ENCODE measurements around the gene BRSK1.

The BRSK1 gene

DNA sequence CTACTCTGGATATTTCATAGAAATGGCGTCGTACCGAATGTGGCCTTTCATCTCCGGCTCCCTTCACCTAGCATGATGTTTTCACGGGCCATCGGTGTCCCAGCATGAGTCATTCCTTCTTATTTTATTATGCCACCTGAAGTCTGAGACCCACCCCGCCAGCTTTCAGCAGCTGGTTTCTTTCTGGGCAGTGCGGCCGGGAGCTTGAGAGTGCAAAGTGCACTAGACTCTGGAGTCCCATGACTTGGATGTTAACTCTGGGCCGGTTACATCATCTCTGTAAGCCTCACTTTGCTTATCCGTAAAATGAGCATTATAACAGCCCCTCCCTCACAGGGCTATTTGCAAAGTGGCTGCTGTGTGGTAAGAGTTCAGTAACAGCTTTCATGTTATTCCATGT, 50.1 kb downstream of the BRSK1 start:
- Mint-ChIP-seq H3K4me1 (peaks cover 5 to 7% of the 10 kb centered on the region in 2 donors), H3K4me3 (no peak overlapping the region), H3K27ac (no peak overlapping the region), H3K9me3 (no peaks in the 10 kb centered on the region), H3K36me3 (no peaks in the 10 kb centered on the region), H3K27me3 (peaks cover 34 to 36% of the 10 kb centered on the region in 2 donors)
- DNase-seq (no peak), ATAC-seq (replicated peaks) (no peak)

DNA sequence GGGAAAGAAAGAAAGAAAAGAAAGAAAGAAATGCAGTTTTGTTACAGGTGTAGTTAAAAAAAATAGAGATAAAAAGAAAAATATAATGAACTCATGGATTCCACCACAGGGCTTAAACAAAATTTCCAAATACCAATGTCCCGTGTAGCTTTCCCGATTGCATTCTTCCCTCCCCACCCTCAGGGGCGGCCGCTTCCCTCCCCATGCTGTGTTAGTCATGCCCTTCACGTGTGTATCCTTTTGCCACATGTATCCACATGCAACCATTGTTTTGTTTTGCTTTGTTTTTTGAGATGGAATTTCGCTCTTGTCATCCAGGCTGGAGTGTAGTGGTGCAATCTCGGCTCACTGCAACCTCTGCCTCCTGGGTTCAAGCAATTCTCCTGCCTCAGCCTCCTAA, 52.3 kb downstream of the BRSK1 start:
- Mint-ChIP-seq H3K9me3 (no peaks in the 10 kb centered on the region), H3K27me3 (peaks cover 33 to 42% of the 10 kb centered on the region in 2 donors), H3K36me3 (no peaks in the 10 kb centered on the region), H3K27ac (no peak overlapping the region), H3K4me1 (peaks cover 13 to 19% of the 10 kb centered on the region in 2 donors), H3K4me3 (no peak overlapping the region)
- ATAC-seq (replicated peaks) (no peak), DNase-seq (no peak)

DNA sequence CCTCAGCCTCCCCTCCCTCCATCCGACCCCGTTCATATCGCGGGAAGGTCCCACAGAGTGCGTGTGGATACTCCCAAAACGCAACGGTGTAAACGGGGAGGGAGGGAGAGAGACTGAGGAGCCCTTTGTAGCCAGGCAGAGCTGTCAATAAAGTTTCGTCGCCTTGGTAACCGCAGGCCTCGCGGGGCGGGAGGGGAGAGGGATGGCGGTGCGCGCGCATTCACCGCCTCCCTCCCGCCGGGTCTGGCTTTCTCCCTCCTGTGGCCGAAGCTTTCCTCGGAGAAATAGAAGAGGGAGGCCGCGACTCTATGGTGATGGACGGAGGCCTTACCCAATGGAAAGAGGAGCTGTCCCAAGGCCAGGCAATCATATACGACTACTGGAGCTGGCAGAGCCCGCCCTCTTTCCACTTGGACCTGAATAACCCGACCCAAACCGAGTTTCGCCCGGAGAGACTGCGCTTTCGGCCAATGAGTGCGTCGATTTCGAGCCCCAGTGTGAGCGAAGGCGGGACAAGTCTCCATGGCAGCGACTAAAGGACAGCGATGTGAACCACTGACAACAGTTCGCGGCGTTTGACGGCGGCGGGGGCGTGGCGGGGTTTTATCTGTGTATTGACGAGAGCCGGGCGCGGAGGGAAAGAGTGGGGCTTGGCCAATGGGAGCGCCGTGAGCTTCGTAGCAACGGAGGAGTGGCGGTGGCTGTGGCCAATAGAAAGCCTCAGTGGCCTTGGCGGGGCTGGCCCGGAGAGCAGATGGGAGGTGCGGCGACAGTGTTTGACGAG, 55.5 kb downstream of the BRSK1 start, which contains the start of gene KMT5C:
Gene KMT5C, plus strand, starts transcription at position 772 of the 784 bp plus-strand sequence. CDS start 2,061 bp downstream, outside the sequence.
- no peaks in the 10 kb centered on the region for H3K9me3 Mint-ChIP-seq
- peaks cover 22 to 40% of the 10 kb centered on the region in 2 donors for H3K27me3 Mint-ChIP-seq
- peak within 1 kb of the TSS; percentile 90 to 94 for H3K4me3 Mint-ChIP-seq
- H3K36me3 Mint-ChIP-seq, result peaks cover 14 to 22% of the 10 kb centered on the region in 2 donors
- DNase-seq (peak; percentile 100), ATAC-seq (replicated peaks) (peak; percentile 88 to 89)
- H3K27ac Mint-ChIP-seq, result peak within 1 kb of the TSS; percentile 94
- peaks cover 16 to 26% of the 10 kb centered on the region in 2 donors for H3K4me1 Mint-ChIP-seq

DNA sequence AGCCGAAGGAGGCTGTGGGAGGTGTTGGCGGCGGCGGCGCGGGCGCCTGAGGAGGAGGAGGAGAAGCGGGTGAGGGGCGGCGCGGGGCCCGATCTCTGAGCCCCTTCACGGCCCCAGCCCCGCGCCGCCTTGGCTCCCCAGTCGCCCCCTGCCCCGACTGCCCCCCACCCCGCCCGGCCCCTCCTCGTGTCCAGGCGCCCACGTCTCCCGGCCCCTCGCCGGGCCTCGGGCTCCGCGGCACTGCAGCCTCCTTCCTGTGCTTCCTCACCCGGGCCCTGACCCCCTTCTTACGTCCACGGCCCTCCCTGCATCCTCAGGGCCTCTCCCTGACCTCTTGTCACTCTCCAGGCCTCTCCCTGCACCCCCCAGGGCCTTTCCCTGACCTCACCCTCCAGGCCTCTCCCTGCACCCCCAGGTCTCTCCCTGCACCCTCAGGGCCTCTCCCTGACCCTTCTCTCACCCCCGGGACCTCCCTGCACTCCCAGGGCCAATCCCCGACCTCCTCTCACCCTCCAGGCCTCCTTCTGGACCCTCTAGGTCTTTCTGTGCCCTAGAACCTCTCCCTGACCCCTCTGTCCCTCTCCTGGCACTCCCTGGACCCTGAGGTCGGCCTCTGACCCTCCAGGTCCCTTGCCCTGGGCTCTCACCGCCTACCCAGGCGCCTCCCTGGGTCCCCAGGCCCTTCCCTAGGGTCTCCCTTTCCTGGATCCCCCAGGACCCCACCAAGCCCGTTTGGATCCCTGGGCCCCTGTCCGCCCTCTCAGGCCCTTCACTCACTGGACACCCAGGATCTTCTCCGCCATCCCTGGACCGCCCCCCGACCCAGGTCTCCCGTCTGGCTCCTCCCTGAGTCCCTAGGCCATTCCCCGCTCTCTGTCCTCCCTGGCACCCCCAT, 56.3 kb downstream of the BRSK1 start:
- peaks cover 16 to 26% of the 10 kb centered on the region in 2 donors for H3K4me1 Mint-ChIP-seq
- ATAC-seq (replicated peaks), result no peak
- peak overlapping the region; percentile 90 to 94 for H3K4me3 Mint-ChIP-seq
- H3K27ac Mint-ChIP-seq, result peak overlapping the region; percentile 91
- no peak for DNase-seq
- H3K27me3 Mint-ChIP-seq, result peaks cover 20 to 31% of the 10 kb centered on the region in 2 donors
- H3K9me3 Mint-ChIP-seq, result no peaks in the 10 kb centered on the region
- peaks cover 21 to 29% of the 10 kb centered on the region in 2 donors for H3K36me3 Mint-ChIP-seq

DNA sequence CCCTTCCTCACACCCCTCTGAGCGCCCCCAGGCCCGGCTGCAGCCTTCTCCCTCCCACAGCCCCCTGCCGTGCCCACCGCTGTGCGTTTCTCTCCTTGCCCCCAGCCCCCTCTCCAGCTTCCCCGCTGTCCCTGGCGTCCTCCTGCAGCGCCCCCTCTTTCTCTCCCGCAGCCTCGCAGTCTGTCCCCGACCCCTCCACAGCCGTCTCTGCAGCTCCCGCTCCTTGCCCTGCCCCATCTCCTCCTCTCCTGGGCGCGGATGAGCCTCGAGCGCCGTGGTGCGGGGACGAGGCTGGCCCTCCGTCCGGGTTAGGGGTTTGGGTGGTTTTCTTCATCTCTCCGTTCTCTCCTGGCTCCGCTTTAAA, 57.0 kb downstream of the BRSK1 start:
- Mint-ChIP-seq H3K9me3 (no peaks in the 10 kb centered on the region), H3K27me3 (peaks cover 19 to 25% of the 10 kb centered on the region in 2 donors), H3K27ac (peak overlapping the region; percentile 91), H3K4me1 (peaks cover 16 to 26% of the 10 kb centered on the region in 2 donors), H3K36me3 (peaks cover 21 to 35% of the 10 kb centered on the region in 2 donors), H3K4me3 (peak overlapping the region; percentile 90 to 94)
- DNase-seq, result no peak
- ATAC-seq (replicated peaks), result no peak

DNA sequence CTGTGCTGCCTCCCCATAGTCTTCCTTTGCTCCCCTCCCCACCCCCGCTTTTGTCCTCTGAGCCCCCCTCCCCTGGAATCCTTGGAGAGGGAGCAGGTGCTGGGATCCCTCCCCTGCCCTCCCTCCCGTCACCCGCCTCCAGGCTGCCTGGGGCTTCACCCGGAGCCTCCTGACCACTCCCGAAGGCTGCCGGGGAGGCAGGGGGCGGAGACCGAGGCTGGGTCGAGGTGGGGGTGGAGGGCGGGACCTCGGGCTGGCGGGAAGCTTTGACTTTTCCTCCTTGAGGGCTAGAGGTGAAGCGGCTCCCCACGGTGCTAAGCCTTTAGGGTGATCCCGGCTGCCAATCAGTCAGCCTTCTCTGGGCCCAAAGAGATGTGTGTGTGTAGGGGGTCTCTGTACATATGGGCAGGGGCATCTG, 57.4 kb downstream of the BRSK1 start:
- peak overlapping the region; percentile 90 to 94 for H3K4me3 Mint-ChIP-seq
- H3K27ac Mint-ChIP-seq, result peak overlapping the region; percentile 91
- H3K27me3 Mint-ChIP-seq, result peaks cover 17 to 24% of the 10 kb centered on the region in 2 donors
- H3K4me1 Mint-ChIP-seq, result peaks cover 16 to 26% of the 10 kb centered on the region in 2 donors
- peaks cover 21 to 35% of the 10 kb centered on the region in 2 donors for H3K36me3 Mint-ChIP-seq
- DNase-seq (no peak), ATAC-seq (replicated peaks) (no peak)
- no peaks in the 10 kb centered on the region for H3K9me3 Mint-ChIP-seq

- peaks cover 14 to 17% of the 10 kb centered on the region in 2 donors for H3K27me3 Mint-ChIP-seq
- DNase-seq (no peak), ATAC-seq (replicated peaks) (no peak)
- peak overlapping the region in 1 of 2 donors; percentile 64 for H3K4me3 Mint-ChIP-seq
- no peak overlapping the region for H3K27ac Mint-ChIP-seq
- peaks cover 21 to 35% of the 10 kb centered on the region in 2 donors for H3K36me3 Mint-ChIP-seq
- H3K9me3 Mint-ChIP-seq, result no peaks in the 10 kb centered on the region
- H3K4me1 Mint-ChIP-seq, result peaks cover 16 to 26% of the 10 kb centered on the region in 2 donors
These were observed 58.1 kb downstream of the BRSK1 start for GRCh38 chr19:55341595-55342531.

- H3K27ac Mint-ChIP-seq, result no peak overlapping the region
- no peak overlapping the region for H3K4me3 Mint-ChIP-seq
- ATAC-seq (replicated peaks) (no peak), DNase-seq (no peak)
- H3K4me1 Mint-ChIP-seq, result peaks cover 11 to 17% of the 10 kb centered on the region in 2 donors
- no peaks in the 10 kb centered on the region for H3K9me3 Mint-ChIP-seq
- H3K27me3 Mint-ChIP-seq, result peaks cover 5 to 13% of the 10 kb centered on the region in 2 donors
- peaks cover 24 to 40% of the 10 kb centered on the region in 2 donors for H3K36me3 Mint-ChIP-seq
These were observed 60.6 kb downstream of the BRSK1 start for GRCh38 chr19:55344444-55344843.

DNA sequence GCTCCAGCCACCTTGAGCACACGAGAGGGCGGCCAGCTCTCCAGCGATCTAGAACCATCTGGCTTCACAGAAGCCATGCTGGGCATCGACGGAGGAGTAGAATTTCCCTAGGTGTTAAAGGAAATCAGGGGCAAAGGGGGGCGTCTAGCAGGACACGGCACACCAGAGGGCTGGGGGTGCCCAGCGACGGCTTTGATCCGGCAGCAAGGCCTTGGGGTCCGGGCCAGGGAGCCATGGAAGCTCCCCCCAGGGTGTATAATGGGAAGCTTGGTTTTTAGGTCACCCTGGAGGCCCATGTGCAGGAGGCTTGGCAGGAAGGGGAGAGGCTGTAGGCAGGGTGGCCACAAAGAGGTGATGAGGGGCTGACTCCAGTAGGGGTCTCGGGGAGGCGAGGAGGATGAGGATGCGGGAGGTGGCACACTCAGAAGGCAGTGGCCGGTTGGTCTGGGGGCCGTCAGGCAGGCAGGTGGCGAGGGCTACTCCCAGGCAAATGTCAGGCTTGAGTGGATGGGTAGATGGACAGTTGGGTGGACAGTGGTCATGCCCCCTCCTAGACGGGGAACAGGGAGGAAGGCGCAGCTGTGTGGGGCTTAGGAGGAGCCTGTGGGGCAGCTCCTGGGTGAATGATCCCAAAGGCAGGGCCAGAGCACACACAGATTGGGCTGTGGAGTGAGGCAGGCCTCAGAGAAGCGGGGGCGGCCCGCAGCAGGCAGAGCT, 61.5 kb downstream of the BRSK1 start:
- ATAC-seq (replicated peaks), result no peak
- Mint-ChIP-seq H3K36me3 (peaks cover 24 to 40% of the 10 kb centered on the region in 2 donors), H3K9me3 (no peaks in the 10 kb centered on the region), H3K4me1 (peaks cover 9 to 15% of the 10 kb centered on the region in 2 donors), H3K27me3 (peaks cover 5 to 13% of the 10 kb centered on the region in 2 donors), H3K27ac (no peak overlapping the region), H3K4me3 (no peak overlapping the region)
- no peak for DNase-seq

DNA sequence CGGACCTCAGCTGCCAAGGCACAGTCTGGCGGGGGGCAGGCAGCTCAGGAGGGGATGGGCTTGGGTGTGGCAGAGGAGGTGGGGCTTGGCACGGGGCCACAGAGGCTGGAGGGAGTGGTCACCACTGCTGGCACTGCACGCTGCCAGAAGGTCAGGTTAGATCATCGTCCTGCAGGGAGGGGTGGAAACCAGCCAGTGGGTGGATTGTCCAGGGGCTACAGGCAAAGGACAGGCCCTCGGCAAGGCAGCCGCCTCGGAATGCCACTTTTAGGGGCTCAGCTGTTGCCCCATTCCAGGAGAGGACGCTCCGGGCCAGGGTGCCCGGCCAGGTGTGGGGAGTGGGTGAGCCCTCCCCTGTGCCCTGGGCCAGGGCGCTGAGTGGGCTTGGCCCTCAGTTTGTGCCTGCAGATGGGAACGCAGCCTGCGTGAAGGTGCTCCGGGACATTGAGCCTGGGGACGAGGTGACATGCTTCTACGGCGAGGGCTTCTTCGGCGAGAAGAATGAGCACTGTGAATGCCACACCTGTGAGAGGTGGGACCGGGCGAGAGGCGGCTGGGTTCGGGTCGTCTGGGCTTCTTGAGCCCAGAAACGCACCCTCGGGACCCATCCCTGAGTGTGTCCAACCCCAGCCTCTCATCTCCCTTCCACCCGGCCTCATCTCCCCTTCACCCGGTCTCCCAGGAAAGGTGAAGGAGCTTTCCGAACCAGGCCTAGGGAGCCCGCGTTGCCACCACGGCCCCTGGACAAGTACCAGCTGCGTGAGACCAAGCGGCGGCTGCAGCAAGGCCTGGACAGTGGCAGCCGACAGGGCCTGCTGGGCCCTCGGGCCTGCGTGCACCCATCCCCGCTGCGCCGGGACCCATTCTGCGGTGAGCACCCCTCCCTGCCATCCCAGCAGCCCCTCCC, 62.3 kb downstream of the BRSK1 start:
- Mint-ChIP-seq H3K27me3 (peaks cover 1 to 15% of the 10 kb centered on the region in 2 donors), H3K27ac (no peak overlapping the region), H3K36me3 (peaks cover 24 to 40% of the 10 kb centered on the region in 2 donors), H3K9me3 (no peaks in the 10 kb centered on the region), H3K4me1 (peaks cover 3 to 7% of the 10 kb centered on the region in 2 donors), H3K4me3 (no peak overlapping the region)
- DNase-seq, result no peak
- no peak for ATAC-seq (replicated peaks)

GRCh38 chr19:55346725-55347441, 63.1 kb downstream of the BRSK1 start:
- Mint-ChIP-seq H3K9me3 (no peaks in the 10 kb centered on the region), H3K4me3 (no peak overlapping the region), H3K27me3 (peaks cover 9 to 16% of the 10 kb centered on the region in 2 donors), H3K36me3 (peaks cover 21 to 36% of the 10 kb centered on the region in 2 donors), H3K27ac (no peak overlapping the region), H3K4me1 (peaks cover 0 to 5% of the 10 kb centered on the region in 2 donors)
- ATAC-seq (replicated peaks) (no peak), DNase-seq (no peak)

Measured in stimulated activated naive B cell treated with anti-CD40 and anti-IgM and Interleukin-4, amounts not matched to agents 10 μg/mL and 1 μg/mL and 100 μg/mL, for 72 hours (primary cell).